NT2/D1 (cell line): Measurements from ENCODE around the gene CAB39.

Source experiments
- SUZ12 ChIP-seq: IDR thresholded peaks from 2 replicates; pipeline ENCODE4 v1.6.1; 2011; ENCODE audit not compliant: insufficient read length, insufficient read depth; ENCODE audit errors: extremely low read depth
- YY1 ChIP-seq: IDR thresholded peaks from 2 replicates; pipeline ENCODE4 v1.6.1; 2011; ENCODE audit not compliant: insufficient read length, insufficient read depth

- TF ChIP-seq YY1 (no peak), SUZ12 (no peak)
These were observed 9.1 kb downstream of the CAB39 start for GRCh38 chr2:230721712-230722111.
